Smooth muscle cell (in vitro differentiated cells): ENCODE measurements around the gene CYB561A3. TPM values are rescaled to one million over a fixed set of nuclear protein-coding genes. Genes with fewer than 3 reads are reported as not detected.

Source experiments
- DNase-seq: peaks from one replicate; lab custom pipeline; 2025; ENCODE audit not compliant: unreplicated experiment; lab: John Stamatoyannopoulos, UW
- H2AFZ ChIP-seq: fragments of 200-600 bp; sonication (generic); 2 replicates; pipeline ENCODE4 v1.6.0; 2016; ENCODE audit warnings: antibody characterized with exemption, low read depth, mild to moderate bottlenecking
- H3F3A ChIP-seq: fragments of 200-600 bp; sonication (generic); 2 replicates; pipeline ENCODE4 v1.6.0; 2017; ENCODE audit warnings: antibody characterized with exemption, low read depth
- H3K27ac ChIP-seq: fragments of 200-600 bp; sonication (generic); 2 replicates; pipeline ENCODE4 v1.5.1; 2016; ENCODE audit warnings: low read depth, mild to moderate bottlenecking
- H3K27me3 ChIP-seq: fragments of 200-600 bp; sonication (generic); 2 replicates; pipeline ENCODE4 v1.6.1; 2016; ENCODE audit warnings: low read depth, mild to moderate bottlenecking
- H3K36me3 ChIP-seq: fragments of 200-600 bp; sonication (generic); 2 replicates; pipeline ENCODE4 v1.5.1; 2016; ENCODE audit warnings: low read depth
- H3K4me1 ChIP-seq: fragments of 200-600 bp; sonication (generic); 2 replicates; pipeline ENCODE4 v1.5.1; 2016; ENCODE audit warnings: low read depth
- H3K4me2 ChIP-seq: fragments of 200-600 bp; sonication (generic); 2 replicates; pipeline ENCODE4 v1.6.0; 2016; ENCODE audit warnings: mild to moderate bottlenecking
- H3K4me3 ChIP-seq: fragments of 200-600 bp; sonication (generic); 2 replicates; pipeline ENCODE4 v1.5.1; 2016; ENCODE audit warnings: mild to moderate bottlenecking
- H3K79me2 ChIP-seq: fragments of 200-600 bp; sonication (generic); 2 replicates; pipeline ENCODE4 v1.6.0; 2016; ENCODE audit warnings: low read depth, mild to moderate bottlenecking
- H3K9ac ChIP-seq: fragments of 200-600 bp; sonication (generic); 2 replicates; pipeline ENCODE4 v1.6.0; 2016; ENCODE audit warnings: low read depth
- H3K9me3 ChIP-seq: fragments of 200-600 bp; sonication (generic); replicated peaks from 2 replicates; pipeline ENCODE4 v1.5.1; 2016; ENCODE audit warnings: low read depth
- H4K20me1 ChIP-seq: fragments of 200-600 bp; sonication (generic); 2 replicates; pipeline ENCODE4 v1.6.0; 2016; ENCODE audit warnings: low read depth
- WGBS: methylation state at CpG from one replicate; pipeline ENCODE4 v1.1.7; 2016; ENCODE audit warnings: low lambda C conversion rate; 5-methylcytosine and 5-hydroxymethylcytosine counted together
- polyA plus RNA-seq: library from polyadenylated mRNA; unstranded; fragments of >200 nt; fragmentation: Nextera tagmentation; extraction: Ambion mirVana; gene quantifications from 2 replicates; pipeline ENCODE4 v1.2.1, GENCODE V29; 2016
- total RNA-seq: library from RNA; depleted of rRNA; stranded (reverse); fragments of >200 nt; gene quantifications from 2 replicates; pipeline ENCODE4 v1.2.3, GENCODE V29; 2014
- TF ChIP-seq, protein P1 (sequence below): fragments of 200-600 bp; sonication (generic); IDR thresholded peaks from 2 replicates; pipeline ENCODE4 v1.5.1; 2017; ENCODE audit warnings: borderline replicate concordance, mild to moderate bottlenecking, antibody characterized with exemption; ENCODE audit not compliant: insufficient read depth, poor library complexity, severe bottlenecking

CYB561A3 gene
- total and polyA plus RNA-seq, 2 experiments from 2014 or later, result 19.1 to 23.7 TPM

DNA sequence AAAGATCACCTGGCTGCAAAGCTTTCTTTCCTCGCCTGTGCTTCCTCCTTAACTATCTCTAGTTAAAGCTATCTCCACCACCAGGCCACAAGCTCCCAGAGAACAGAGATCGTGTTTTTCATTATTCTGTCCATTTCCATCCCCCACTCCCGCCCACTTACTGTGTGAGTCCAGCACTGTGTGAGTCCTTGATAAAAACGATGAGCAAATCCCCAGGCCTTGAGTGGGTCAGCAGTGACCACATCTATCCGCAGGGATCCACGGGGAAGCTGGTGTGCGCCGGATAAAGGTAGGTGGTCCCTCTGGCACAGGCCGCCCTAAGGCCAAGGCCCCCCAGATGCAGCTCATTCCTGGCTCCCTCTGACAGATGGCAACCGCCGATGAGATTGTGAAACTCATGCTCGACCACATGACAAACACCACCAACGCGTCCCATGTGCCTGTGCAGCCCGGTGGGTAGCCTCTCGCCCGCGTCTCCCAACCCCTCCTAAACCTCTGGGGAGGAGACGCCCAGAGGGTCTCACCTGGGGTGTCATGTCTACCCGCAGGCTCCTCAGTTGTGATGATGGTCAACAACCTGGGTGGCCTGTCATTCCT is 19.4 kb downstream of the CYB561A3 start:
- 90% methylated on average over 20 of the region's 20 CpGs for WGBS
- no peaks in the 10 kb centered on the region for H3K36me3 ChIP-seq
- no peaks in the 10 kb centered on the region for H3K9me3 ChIP-seq
- H3K27ac ChIP-seq, result no peak overlapping the region
- no peak for DNase-seq
- TF ChIP-seq, protein P1, sequence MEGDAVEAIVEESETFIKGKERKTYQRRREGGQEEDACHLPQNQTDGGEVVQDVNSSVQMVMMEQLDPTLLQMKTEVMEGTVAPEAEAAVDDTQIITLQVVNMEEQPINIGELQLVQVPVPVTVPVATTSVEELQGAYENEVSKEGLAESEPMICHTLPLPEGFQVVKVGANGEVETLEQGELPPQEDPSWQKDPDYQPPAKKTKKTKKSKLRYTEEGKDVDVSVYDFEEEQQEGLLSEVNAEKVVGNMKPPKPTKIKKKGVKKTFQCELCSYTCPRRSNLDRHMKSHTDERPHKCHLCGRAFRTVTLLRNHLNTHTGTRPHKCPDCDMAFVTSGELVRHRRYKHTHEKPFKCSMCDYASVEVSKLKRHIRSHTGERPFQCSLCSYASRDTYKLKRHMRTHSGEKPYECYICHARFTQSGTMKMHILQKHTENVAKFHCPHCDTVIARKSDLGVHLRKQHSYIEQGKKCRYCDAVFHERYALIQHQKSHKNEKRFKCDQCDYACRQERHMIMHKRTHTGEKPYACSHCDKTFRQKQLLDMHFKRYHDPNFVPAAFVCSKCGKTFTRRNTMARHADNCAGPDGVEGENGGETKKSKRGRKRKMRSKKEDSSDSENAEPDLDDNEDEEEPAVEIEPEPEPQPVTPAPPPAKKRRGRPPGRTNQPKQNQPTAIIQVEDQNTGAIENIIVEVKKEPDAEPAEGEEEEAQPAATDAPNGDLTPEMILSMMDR, result no peak
- H3K27me3 ChIP-seq, result no peaks in the 10 kb centered on the region
- no peak overlapping the region for H3K4me2 ChIP-seq
- no peaks in the 10 kb centered on the region for H4K20me1 ChIP-seq
- H3K9ac ChIP-seq, result no peak overlapping the region
- no peaks in the 10 kb centered on the region for H3F3A ChIP-seq
- H3K79me2 ChIP-seq, result no peaks in the 10 kb centered on the region
- H2AFZ ChIP-seq, result no peak overlapping the region
- H3K4me1 ChIP-seq, result no peaks in the 10 kb centered on the region
- no peak overlapping the region for H3K4me3 ChIP-seq

DNA sequence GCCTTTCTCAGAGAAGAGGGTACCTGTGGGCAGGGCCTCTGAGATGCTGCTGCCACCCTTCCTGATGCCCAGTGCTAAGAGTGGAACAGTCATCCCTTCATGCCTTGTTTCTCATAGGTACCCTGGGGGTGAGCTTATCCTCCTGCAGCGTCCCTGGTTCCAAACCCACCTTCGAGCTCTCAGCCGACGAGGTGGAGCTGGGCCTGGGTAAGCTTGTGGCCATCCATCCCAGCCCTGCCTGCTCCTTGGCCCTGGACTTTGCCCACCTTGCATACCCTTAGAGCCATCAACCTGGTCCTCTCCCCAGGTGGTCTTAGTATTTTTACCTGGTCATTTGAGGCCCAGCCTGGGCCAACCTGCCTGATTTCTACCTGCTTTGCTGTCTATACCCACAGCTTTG is 20.0 kb downstream of the CYB561A3 start:
- Histone ChIP-seq H3K9me3 (no peaks in the 10 kb centered on the region), H3K36me3 (no peaks in the 10 kb centered on the region), H3K27ac (no peak overlapping the region), H3K27me3 (no peaks in the 10 kb centered on the region), H3K79me2 (no peaks in the 10 kb centered on the region), H3K4me1 (no peaks in the 10 kb centered on the region), H3K4me2 (no peak overlapping the region), H4K20me1 (no peaks in the 10 kb centered on the region), H2AFZ (no peak overlapping the region), H3K4me3 (no peak overlapping the region), H3F3A (no peaks in the 10 kb centered on the region), H3K9ac (no peak overlapping the region)
- no peak for DNase-seq
- TF ChIP-seq, protein P1, result no peak
- 98% methylated on average over 4 of the region's 4 CpGs for WGBS

DNA sequence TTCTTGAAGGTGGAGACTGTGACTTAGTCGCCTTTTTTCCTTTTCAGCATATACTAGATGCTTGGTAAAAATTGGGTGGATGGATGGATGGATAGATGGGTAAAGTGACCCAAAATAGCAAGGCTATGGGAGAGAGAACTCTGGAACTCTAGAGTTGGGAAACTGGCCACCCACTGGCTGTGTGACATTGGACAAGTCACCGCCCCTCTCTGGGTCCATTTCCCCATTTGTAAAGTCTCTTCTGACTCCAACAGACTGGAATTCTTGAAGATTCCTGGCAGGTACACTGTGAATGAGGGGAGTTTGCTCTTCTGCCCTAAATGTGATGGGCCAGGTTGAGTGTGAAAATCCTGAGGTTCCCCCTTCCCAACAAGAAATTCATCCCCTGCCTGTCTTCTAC is 20.7 kb downstream of the CYB561A3 start:
- no peak overlapping the region for H2AFZ ChIP-seq
- H3K27me3 ChIP-seq, result no peaks in the 10 kb centered on the region
- H3K36me3 ChIP-seq, result no peaks in the 10 kb centered on the region
- H3K27ac ChIP-seq, result no peak overlapping the region
- H3K4me1 ChIP-seq, result peaks cover 3% of the 10 kb centered on the region
- H3K9me3 ChIP-seq, result no peaks in the 10 kb centered on the region
- no peaks in the 10 kb centered on the region for H3F3A ChIP-seq
- H4K20me1 ChIP-seq, result no peaks in the 10 kb centered on the region
- WGBS, result 95% methylated on average over 2 of the region's 2 CpGs
- TF ChIP-seq, protein P1, result no peak
- no peak overlapping the region for H3K4me2 ChIP-seq
- H3K4me3 ChIP-seq, result no peak overlapping the region
- DNase-seq, result no peak
- no peak overlapping the region for H3K9ac ChIP-seq
- H3K79me2 ChIP-seq, result no peaks in the 10 kb centered on the region

DNA sequence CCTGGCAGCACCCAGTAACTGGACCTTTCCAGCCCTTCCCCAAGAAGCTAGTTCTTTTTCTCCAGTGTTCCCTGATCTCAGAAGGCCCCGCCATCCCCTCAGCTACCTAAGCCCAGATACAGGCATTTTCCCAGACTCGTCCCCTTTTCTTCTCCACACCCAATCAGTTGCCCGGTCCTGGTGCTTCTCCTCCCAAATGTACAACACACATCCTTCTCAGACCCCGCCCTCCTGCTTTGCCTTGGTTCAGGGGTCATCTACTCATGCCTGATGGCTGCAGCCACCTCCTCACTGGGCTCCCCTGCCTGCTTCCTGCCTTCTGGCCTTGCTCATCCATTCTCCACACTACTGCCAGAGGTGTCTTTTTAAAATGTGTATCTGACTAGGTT is 22.2 kb downstream of the CYB561A3 start:
- H3K27ac ChIP-seq, result no peak overlapping the region
- no peaks in the 10 kb centered on the region for H3K9me3 ChIP-seq
- H3F3A ChIP-seq, result no peaks in the 10 kb centered on the region
- H3K9ac ChIP-seq, result no peak overlapping the region
- H3K4me1 ChIP-seq, result peaks cover 3% of the 10 kb centered on the region
- no peak overlapping the region for H3K4me3 ChIP-seq
- WGBS, result 93% methylated on average over 4 of the region's 4 CpGs
- TF ChIP-seq, protein P1, result no peak
- no peaks in the 10 kb centered on the region for H3K79me2 ChIP-seq
- no peak overlapping the region for H2AFZ ChIP-seq
- no peak overlapping the region for H3K4me2 ChIP-seq
- H3K27me3 ChIP-seq, result no peaks in the 10 kb centered on the region
- H4K20me1 ChIP-seq, result no peaks in the 10 kb centered on the region
- H3K36me3 ChIP-seq, result no peaks in the 10 kb centered on the region
- no peak for DNase-seq
